ENCODE measurements around the gene PITPNC1. TPM values are rescaled to one million over a fixed set of nuclear protein-coding genes. Genes with fewer than 3 reads are reported as not detected.
A peak's percentile ranks its signal among the peaks of the same experiment; 100 is the strongest.
"Not testable (repeated sequence)": the region's sequence is repeated elsewhere in the genome, so short reads cannot be mapped to it uniquely, and the experiment has no call there.

The PITPNC1 gene
- total RNA-seq, 1 donor from 2014 or later, result 39.7 TPM

DNA sequence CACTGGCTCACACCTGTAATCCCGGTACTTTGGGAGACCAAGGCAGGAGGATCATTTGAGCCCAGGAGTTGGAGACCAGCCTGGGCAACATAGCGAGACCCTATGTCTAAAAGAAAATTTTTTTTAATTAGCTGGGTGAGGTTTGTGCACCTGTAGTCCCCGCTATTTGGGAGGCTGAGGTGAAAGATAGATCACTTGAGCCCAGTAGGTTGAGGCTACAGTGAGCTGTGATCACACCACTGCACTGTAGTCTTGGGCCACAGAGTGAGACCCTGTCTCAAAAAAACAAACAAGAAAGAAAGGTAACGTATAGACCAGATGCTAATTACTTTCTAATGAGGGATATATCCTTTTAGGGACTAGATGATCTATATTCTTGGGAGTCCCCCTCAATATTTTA lies 348.7 kb downstream of the PITPNC1 start:
- no peak overlapping the region for H3K27ac Mint-ChIP-seq (ENCODE audit: unreplicated experiment)
- no peak for DNase-seq (ENCODE audit: low spot score)
- H3K27me3 Mint-ChIP-seq (ENCODE audit: unreplicated experiment), result no peaks in the 10 kb centered on the region
- peaks cover 54% of the 10 kb centered on the region for H3K36me3 Mint-ChIP-seq (ENCODE audit: low read depth, unreplicated experiment)
- H3K4me3 Mint-ChIP-seq (ENCODE audit: unreplicated experiment), result no peak overlapping the region
- TF ChIP-seq, protein P1, sequence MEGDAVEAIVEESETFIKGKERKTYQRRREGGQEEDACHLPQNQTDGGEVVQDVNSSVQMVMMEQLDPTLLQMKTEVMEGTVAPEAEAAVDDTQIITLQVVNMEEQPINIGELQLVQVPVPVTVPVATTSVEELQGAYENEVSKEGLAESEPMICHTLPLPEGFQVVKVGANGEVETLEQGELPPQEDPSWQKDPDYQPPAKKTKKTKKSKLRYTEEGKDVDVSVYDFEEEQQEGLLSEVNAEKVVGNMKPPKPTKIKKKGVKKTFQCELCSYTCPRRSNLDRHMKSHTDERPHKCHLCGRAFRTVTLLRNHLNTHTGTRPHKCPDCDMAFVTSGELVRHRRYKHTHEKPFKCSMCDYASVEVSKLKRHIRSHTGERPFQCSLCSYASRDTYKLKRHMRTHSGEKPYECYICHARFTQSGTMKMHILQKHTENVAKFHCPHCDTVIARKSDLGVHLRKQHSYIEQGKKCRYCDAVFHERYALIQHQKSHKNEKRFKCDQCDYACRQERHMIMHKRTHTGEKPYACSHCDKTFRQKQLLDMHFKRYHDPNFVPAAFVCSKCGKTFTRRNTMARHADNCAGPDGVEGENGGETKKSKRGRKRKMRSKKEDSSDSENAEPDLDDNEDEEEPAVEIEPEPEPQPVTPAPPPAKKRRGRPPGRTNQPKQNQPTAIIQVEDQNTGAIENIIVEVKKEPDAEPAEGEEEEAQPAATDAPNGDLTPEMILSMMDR (IDR thresholded peaks at IDR 0.05; ENCODE audit: unreplicated experiment), result no peak
- peaks cover 5% of the 10 kb centered on the region for H3K4me1 Mint-ChIP-seq (ENCODE audit: unreplicated experiment)
- no peaks in the 10 kb centered on the region for H3K9me3 Mint-ChIP-seq (ENCODE audit: unreplicated experiment)

DNA sequence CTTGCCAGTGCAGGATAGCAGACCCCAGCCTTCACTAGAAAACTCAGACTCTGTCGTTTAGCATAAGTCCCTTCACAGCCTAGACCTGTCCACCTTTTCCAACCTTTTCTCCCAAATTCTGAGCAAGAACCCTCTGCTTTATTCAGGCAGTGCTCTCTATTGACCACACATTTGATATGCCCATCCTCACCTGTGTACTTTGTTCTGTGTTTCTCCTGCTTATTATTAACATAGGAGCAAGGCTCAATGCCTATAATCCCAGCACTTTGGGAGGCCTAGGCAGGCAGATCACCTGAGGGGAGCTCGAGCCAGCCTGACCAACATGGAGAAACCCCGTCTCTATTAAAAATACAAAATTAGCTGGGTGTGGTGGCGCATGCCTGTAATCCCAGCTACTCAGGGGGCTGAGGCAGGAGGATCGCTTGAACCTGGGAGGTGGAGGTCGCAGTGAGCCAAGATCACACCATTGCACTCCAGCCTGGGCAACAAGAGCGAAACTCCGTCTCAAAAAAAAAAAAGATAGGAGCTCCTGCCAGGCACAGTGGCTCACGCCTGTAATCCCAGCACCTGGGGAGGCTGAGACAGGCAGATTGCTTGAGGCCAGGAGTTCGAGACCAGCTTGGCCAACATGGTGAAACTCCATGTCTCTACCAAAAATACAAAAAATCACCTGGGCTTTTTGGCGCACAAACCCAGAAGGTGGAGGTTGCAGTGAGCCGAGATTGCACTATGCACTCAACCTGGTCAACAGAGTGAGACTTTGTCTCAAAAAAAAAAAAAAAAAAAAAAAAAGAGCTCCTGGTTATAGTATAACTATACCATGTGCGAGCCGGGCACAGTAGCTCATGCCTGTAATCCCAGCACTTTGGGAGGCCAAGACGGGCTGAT lies 350.3 kb downstream of the PITPNC1 start:
- not testable (repeated sequence) for DNase-seq (ENCODE audit: low spot score); H3K27ac Mint-ChIP-seq (ENCODE audit: unreplicated experiment); H3K9me3 Mint-ChIP-seq (ENCODE audit: unreplicated experiment); H3K4me1 Mint-ChIP-seq (ENCODE audit: unreplicated experiment); H3K27me3 Mint-ChIP-seq (ENCODE audit: unreplicated experiment)
- H3K36me3 Mint-ChIP-seq (ENCODE audit: low read depth, unreplicated experiment), result peaks cover 51% of the 10 kb centered on the region
- peak overlapping the region; percentile 56 for H3K4me3 Mint-ChIP-seq (ENCODE audit: unreplicated experiment)

DNA sequence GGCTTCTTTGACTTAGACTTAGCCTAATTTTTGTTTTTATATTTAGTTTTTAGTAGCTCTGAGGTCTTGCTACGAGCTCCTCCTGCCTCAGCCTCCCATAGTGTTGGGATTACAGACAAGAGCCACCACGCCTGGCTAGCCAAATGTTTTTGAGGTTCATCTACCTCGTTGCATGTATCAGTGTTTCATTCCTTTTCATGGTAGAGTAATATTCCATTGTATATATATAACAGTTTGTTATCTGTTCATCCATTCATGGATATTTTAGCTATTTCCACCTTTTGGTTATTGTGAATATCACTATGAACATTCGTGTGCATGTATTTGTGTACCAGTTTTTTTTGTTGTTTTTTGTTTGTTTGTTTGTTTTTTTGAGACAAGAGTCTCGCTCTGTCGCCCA lies 352.8 kb downstream of the PITPNC1 start:
- peaks cover 54% of the 10 kb centered on the region for H3K36me3 Mint-ChIP-seq (ENCODE audit: low read depth, unreplicated experiment)
- no peak for DNase-seq (ENCODE audit: low spot score)
- peaks cover 2% of the 10 kb centered on the region for H3K27me3 Mint-ChIP-seq (ENCODE audit: unreplicated experiment)

DNA sequence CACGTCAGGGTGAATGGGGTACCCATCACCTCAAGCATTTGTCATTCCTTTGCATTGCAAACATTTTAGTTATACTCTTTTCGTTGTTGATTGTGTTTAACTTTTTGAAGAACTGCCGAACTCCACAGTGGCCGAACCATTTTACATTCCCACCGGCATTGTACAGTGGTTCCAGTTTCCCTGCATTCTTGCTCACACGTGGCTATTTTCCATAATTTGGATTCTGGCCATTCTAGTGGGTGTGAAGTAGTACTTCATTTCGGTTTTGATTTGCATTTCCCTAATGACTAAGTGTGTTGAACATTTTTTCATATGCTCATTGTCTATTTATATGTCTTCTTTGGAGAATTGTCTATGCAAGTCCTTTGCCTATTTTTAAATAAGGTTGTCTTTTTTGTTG lies 353.6 kb downstream of the PITPNC1 start:
- TF ChIP-seq, protein P1 (IDR thresholded peaks at IDR 0.05; ENCODE audit: unreplicated experiment), result no peak
- no peaks in the 10 kb centered on the region for H3K9me3 Mint-ChIP-seq (ENCODE audit: unreplicated experiment)
- DNase-seq (ENCODE audit: low spot score), result no peak
- peaks cover 2% of the 10 kb centered on the region for H3K27me3 Mint-ChIP-seq (ENCODE audit: unreplicated experiment)
- no peak overlapping the region for H3K4me3 Mint-ChIP-seq (ENCODE audit: unreplicated experiment)
- H3K4me1 Mint-ChIP-seq (ENCODE audit: unreplicated experiment), result peaks cover 10% of the 10 kb centered on the region
- H3K36me3 Mint-ChIP-seq (ENCODE audit: low read depth, unreplicated experiment), result peaks cover 50% of the 10 kb centered on the region
- no peak overlapping the region for H3K27ac Mint-ChIP-seq (ENCODE audit: unreplicated experiment)

More for the DNA sequence above, 352.8 kb downstream of the PITPNC1 start:
- Mint-ChIP-seq H3K27ac (ENCODE audit: unreplicated experiment) (no peak overlapping the region), H3K4me3 (ENCODE audit: unreplicated experiment) (peak overlapping the region; percentile 65), H3K9me3 (ENCODE audit: unreplicated experiment) (no peaks in the 10 kb centered on the region), H3K4me1 (ENCODE audit: unreplicated experiment) (peaks cover 10% of the 10 kb centered on the region)
- TF ChIP-seq, protein P1 (IDR thresholded peaks at IDR 0.05; ENCODE audit: unreplicated experiment), result no peak

DNA sequence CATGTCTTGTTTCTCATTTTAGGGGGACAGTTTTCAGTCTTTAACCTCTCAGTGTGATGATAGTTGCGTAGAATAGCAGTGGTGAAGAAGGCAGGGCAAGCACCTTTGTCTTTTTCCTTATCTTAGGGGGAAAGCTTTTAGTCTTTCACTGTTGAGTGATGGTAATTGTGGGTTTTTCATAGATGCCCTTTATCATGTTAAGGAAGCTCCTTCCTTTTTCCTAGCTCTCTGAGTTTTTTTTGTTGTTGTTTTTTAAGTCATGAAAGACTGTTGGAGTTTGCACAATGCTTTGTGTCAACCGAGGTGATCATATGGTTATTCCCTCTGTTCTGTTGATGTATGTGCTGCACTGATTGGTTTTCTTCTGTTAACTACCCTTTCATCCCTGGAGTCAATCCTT lies 356.4 kb downstream of the PITPNC1 start:
- peaks cover 7% of the 10 kb centered on the region for H3K4me1 Mint-ChIP-seq (ENCODE audit: unreplicated experiment)
- peak overlapping the region; percentile 12 for H3K4me3 Mint-ChIP-seq (ENCODE audit: unreplicated experiment)

More for the DNA sequence above, 356.4 kb downstream of the PITPNC1 start:
- Mint-ChIP-seq H3K27me3 (ENCODE audit: unreplicated experiment) (peaks cover 2% of the 10 kb centered on the region), H3K27ac (ENCODE audit: unreplicated experiment) (peak overlapping the region; percentile 50), H3K9me3 (ENCODE audit: unreplicated experiment) (no peaks in the 10 kb centered on the region), H3K36me3 (ENCODE audit: low read depth, unreplicated experiment) (peaks cover 39% of the 10 kb centered on the region)
- no peak for DNase-seq (ENCODE audit: low spot score)
- TF ChIP-seq, protein P1 (IDR thresholded peaks at IDR 0.05; ENCODE audit: unreplicated experiment), result no peak
